Activated CD4-positive, alpha-beta T cell treated with anti-CD3 and anti-CD28 coated beads, Interleukin-2, amount 50 U/mL, for 24 hours (primary cell): ENCODE measurements around the gene ARL3.

Source experiments
- DNase-seq, 2 donors: peaks; one replicate each; pipeline ENCODE4 v3.0.0-alpha.2; 2020; ENCODE audit warnings: low read depth in 1 of 2, low spot score in 1 of 2

ARL3 gene

DNA sequence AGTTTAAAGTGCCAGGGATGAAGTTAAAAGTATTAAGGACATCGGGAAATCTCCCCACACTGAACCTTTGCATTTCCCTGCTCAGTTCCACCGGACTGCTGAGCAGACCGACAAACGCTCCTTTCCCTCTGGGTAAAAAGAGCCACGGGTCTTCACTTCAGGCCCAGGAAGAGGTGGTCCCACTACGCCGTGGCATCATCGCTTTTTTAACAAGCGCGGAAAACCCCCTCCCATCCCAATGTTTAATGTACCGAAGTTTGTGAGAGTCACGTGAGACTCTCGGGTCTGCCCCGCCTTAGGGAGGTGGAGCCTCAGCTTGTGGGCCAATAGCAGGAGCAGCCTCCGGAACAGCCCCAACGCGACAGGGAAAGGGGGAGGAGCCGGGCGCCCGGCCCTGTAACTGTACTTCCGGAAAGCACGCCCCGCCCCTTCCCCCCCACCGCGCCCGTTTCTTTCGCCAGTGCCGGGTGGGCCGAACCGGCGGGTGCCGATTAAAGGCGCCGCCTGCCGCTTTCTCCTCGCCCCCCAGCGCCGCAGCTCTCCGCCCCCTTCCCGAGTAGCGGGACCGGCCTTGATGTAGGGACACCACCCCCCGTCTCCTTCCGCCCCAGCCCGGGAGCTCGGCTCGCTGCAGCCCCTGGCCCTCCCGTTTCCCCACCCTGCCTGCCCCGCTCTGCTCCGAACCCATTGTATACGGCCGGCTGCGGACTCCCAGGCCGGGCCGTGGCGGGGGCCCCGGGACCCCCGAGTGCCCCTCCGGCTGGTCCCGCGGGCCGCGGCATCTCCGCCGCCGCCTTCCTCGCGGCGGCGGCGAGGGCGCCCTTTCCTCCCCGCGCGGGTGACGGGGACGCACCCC lies 72.1 kb downstream of the ARL3 start:
- DNase-seq, result peak; percentile 92 to 97

DNA sequence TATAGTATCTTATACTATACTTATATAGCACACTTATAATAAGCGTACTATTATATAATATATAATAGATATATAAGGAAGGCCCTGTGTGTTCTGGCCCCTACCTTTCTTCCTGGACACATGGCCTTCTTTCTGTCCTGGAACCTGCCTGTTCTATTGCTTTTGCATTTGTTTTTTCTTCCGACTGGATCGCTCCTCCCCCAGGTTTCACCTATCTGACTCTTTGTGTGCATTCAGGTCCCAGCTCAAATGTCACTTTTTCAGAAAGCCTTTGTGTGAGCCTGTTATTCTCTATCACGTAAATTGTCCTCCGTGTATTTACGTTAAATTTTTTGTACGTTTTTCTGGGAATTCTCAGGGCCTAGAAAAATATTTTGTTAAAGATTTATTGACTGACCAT lies 72.8 kb downstream of the ARL3 start:
- no peak for DNase-seq

DNA sequence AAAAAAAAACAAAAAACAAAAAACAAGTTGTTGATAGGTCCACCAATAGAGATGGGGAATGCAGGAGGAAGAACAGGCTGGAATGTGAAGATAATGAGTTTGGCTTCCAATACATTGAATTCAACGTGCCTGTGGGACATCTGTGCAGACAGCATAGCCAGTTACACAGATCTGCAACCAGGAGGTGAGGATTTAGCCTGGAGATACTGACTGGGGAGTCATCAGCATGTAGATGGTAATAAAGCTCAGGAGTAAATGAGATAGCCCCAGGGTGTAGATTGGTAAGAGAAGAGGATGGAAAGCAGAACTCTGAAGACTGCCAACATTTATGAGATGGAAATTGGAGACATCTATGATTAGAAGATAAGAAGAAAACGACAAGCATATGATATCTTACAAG lies 74.7 kb downstream of the ARL3 start:
- DNase-seq, result no peak

DNA sequence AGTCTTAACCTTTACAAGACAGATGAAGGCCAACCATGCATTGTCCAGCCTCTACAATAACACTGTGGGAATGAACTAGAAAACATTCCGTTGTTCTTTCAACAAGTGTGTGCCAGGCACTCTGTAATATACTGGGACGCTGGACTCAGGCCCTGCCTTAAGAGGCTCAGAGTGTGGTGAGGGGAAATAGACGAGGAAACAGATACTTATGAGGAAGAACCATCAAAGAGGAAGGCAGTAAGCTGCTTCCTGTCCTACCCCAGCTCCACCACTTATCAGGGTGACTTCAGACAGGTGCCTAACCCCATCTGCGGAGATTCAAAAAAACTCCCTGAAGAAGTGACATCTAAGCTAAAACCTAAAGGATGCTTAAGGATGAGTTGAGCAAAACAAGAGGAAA lies 78.8 kb downstream of the ARL3 start:
- no peak for DNase-seq

DNA sequence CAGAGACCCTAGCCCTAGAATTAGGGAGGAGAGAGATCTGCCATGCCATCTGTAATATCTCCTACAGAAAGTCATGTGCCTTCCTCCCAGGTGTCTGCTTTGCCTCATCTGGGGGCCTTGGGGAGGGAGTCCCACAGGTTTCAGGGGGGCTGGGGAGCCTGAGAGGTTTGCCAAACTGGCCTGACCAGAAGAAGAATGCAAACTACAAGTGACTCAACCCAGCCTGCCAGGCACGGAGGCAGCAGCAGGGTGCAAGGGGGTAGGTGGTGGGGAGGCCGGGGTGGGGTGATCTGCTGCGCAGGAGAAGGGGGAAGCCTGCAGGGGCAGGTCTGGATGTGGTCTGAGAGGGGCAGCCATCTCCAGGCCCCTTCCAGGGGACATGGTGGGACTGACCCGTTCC lies 79.5 kb downstream of the ARL3 start:
- no peak for DNase-seq

DNA sequence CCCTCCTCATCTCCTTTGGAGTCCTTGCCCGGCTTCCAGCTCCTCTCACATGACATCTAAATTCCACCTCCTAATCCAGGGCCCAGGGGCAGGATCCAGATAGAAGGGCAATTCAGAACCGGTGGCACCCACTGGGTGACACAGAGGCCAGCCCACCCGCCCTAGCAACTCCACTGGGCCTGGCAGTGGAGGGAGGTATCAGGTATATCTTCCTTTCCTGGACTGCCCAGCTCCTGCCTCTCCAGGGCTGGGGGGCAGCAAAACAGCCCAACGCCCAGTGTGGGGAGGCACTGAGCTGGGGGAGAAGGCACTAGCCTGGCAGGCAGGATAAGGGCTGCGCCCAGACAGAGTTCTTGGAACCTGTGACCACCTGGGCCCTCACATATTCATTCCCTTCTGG lies 80.3 kb downstream of the ARL3 start:
- DNase-seq, result no peak

DNA sequence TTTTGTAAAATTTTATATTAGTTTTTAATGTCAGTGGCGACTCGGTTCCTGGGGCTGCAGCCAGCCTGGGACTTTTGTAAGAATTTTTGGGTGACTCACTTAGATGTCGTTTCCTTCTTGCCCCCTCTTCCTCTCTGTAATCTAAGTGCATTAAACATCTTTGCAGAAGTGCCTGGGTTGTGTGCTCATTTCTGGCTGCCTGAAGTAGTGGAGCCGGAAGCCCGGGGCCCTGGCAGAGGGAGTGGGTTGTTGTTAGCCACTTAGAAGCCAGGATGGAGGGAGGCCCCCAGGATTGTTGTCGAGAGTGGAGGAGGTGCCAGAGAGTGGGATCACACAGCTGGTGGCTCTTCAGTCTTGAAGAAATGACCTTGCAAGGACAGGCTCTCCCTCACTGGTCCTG lies 80.9 kb downstream of the ARL3 start:
- DNase-seq, result no peak

DNA sequence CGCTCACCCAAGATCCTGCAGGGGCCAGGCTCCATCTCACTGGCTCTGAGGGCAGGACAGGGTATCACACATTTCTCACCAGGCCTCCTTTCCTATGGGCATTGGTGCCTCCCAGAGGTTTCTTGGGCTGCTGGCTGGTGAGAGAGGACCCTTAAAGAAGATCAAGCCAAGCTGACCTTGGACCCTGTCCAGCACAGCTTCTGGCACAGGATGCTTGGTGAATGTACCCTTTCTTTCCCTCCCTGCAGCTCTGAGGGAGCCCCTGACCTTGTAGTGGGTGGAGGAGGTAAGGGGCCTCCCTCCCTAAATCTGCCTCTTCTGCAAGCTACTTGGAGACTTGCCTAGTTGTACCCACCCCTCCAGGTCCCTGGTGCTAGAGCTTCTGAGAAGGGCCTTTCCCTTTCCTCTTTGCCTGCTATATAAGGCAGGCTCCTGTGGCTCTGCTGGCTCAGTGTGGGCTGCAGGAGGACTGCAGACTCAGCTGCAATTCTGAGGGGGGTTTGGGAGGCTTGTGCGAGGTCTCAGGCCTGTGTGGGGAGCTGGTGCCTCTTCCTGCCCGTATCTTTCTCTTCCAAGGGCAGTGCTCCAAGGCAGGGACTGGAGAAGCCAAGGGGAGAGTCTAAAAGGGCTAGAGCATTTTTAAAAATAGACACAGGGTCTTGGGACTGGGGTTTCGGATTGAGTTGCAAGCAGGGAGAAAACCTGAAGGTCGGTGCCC lies 81.6 kb downstream of the ARL3 start:
- no peak for DNase-seq

DNA sequence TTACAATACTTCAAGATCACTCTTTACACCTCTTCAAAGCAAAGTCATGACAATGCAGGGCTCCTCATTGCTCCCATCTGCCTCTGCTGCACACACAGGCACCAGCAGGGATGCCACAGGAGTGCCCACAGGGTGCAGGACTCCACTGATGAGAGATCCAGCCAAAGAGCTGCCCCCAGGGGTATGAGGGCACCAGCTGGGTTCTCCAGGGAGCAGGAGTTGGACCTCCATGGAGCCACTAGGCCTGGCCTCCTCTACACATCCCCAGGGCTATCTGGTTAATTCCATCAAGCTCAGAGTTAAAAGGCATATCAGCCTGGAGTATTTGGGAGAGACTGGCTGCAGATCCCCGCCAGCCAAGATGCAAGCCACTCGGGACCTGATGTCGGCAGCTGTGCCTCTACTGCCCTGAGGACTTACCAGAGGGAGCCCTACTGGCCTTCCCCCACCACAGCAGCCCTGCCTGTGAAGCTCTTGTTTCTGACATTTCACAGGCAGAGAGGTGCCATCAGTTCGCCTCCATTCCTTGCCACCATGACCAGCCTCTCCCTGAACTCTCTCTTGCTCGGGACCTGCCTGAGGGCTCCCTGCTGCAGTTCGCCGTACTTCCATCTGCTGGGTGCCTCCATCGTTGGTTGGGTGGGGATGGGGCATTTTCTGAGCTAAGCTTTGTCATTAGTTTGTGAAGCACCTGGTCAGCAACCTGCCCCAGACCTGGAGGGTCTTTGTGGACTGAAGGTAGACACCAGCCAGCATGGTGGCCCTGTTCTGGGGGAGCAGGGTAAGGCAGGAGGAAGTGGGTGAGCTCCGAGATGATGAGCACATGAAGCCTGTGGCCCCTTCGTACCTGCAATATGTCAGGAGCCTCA lies 82.4 kb downstream of the ARL3 start:
- no peak for DNase-seq

DNA sequence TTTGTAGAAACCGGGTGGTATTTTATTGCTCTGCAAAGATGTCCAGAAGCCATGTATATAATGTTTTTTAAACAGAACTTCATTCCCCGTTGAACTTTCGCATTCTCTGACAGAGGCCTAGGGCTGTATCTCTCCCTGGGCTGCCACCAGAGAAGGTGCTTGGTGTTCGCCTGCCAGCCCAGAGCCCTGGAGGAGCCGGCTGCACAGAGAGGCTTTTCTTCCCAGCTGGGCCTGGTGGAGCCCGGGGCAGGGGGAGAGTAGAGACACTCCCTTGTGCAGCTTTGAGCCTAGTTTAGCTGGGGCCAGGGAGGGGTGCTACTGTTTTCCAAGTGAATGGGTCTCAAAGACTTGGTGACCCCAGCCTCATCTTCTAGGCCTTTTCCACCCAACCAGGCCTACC lies 83.5 kb downstream of the ARL3 start:
- no peak for DNase-seq

DNA sequence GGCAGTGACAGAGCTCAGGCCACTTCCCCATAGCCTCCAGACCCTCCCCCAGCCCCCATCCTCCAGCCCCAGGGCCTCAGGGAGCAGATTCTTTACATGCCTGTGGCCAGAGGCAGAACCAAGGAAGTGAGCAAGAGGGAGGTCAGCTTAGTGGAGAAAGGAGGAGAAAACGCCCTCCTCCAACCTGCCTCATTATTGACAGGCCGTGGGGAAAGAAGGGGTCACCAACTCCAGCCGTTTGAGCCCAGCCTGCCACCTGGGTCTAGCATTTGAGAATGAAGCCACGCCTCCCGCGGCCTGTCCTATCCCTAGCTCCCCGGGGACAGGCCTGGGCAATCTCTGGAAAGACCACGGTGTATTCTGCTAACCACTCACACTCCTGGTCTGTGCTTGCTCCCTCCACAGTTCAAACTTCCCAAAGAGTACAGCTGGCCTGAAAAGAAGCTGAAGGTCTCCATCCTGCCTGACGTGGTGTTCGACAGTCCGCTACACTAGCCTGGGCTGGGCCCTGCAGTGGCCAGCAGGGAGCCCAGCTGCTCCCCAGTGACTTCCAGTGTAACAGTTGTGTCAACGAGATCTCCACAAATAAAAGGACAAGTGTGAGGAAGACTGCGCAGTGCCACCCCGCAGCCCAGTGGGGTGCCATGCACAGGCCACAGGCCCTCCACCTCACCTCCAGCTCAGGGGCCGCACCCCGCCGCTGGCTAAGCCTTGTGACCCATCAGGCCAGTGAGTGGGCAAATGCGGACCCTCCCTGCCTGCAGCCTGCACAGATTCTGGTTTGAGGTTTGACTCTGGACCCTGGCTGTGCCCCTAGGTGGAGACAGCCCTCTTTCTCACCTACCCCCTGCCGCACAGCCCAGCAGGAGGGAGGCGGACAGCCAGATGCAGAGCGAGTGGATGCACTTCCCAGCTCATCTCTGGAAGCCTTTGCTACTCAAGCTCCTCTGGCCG lies 84.3 kb downstream of the ARL3 start:
- no peak for DNase-seq

DNA sequence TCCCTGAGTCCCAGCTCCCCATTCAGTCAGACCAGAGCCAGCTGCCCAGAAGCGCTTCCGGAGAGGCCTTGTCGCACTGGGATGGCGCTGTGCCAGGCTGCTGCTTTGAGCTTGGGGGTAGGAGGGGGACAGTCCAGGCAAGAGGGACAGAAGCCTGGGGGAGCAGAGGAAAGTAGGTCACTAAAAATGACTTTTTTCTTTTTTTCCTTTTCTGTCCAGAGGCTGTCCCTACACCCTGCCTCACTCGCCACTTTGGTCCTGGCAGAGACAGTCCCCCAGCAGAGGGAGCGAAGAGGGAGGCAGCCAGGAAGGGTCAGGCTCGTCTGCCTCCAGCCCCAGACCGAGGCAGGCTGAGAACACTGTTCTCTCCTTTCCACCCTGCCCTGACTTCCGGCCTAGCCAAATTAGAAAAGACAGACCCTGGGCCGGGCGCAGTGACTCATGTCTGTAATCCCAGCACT lies 85.7 kb downstream of the ARL3 start:
- no peak for DNase-seq

DNA sequence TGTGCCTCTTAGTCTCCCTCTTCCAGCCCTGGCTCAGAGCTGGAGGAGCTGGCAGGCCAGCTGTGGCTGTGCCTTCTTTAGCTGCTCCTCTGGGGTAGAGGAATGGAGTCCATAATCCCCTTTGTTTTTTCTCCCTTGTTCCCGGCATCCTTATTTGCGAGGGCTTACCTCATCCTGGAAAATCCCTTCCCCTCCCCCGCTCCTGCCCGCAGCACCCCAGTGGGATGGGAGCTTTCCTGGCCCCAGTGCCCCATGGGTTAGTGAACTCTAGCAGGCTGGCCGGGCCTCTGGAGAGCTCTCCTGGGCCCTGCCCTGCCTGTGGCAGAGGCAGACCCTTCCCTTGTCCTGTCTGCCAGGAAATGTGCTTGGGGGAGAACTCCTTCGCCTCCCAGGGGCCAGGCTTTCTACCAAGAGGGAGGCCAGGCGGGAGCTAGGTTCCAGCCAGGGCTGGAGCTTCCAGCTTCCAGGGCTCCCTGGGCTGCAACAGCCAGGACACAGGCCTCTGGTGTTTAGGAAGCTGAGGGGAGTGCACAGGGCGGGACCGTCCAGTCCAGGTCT lies 86.4 kb downstream of the ARL3 start:
- no peak for DNase-seq

DNA sequence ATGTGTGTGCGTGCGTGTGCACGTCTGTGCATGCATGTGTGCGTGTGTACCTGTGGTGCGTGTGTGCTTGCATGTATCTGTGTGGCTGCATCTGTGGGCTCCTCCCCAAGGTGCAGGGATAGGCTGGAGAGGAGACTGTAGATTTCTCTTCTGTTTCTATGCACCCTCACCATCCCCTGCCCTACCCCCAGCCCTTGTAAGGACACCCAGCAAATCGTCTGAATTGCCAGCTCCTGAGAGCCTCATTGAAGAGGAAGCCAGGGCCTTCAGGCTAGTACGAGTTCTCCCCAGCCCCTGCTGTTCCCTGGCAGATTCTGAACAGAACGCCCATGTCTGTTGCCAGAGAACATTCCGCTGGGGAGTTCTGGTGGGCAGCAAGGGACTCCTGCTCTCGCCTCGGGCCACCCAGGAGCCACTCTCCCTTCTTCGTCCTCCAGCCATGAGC lies 86.9 kb downstream of the ARL3 start:
- DNase-seq, result no peak

DNA sequence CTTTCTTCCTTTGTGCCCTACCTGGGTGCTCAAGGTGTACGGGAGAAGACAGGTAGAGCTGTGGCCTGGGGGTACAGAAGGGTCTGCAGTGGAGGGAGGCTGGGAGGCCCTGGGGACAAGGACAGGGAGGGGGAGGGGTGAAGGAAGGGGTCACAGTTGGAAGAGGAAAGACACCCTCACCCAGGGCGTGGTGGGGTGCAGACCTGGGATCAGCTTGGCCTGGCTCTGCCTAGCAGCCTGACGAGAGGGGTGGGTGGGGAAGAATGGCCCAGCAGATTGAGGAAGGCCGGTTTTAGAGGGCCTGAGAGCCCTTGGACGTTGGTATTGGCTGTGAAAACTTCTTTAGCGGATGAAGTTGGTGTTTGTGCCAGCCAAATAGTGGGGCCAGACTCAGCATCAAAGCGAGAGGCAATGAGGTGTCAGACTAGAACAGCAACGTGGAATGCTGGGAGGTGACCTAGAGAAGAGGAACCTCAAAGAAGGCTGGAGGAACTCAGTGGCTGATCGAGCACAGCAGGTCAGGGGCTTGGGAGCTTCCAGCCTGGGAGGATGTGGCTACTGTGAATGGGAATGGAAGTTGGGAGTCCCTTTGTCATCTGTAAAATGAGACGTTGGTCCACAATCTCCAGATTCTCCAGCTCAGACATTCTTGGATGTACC lies 88.0 kb downstream of the ARL3 start:
- no peak for DNase-seq

DNA sequence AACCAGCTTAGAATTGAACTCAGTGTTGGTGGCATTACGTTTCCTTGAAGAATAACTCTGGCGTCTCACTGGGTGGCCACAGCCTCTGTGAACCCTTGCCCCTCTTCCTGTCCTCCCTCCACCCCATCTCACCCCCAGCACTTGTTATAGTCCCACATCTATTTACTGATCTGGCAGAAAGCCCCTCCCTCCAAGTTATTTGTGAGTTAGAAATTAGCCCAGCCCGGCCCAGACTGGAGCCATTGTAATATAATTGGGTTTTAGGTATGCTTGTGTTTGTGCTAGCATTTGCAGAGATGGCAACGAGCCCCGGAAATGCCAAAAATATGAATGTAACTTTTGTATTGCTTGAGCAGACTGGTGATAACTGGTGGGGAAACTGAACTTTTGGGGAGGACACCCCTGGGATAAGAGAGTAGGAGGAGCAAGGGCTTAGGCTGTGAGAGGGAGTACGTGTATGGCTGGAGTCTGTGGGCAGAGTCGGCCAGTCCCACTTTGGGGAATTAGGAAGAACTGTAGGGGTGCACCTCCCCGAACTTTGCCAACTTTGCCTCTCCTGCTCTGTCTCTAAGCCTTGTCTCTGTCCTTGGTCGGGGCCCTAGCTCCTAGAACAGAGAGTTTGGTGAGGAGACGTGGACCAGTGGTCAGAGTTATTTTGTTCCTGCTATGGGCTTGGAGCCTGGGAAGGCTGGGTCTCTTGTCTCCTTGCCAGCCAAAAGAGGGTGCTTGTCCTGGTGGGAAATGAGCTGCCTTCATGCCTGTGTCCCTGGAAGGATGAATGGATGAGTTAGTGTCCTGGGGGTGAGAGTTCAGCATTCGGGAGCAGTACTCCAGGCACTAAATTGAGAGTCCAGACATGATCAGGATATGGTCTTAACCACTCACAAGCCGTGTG lies 89.2 kb downstream of the ARL3 start:
- no peak for DNase-seq

DNA sequence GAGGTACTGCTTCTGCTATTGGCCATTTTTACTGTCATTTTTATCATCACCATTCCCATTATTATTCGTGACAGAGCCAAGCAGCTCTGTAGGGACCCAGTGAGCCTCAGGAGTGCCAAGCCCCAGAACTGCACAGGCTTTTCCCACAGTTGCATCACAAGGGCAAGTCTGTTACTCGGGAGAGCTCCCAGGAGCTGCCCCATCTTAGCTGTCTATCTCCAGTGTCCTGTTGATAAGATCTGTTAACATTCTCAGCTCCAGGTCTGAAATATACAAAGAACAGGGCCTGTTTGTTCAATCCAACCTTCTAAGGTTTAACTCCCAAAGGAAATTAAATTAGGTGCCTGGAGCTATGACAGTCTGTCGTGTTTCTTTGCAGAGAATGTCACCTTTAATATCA lies 90.1 kb downstream of the ARL3 start:
- no peak for DNase-seq
